HPDE6-E6E7 (cell line): ENCODE measurements around the gene KRTAP29-1.
"Not testable (repeated sequence)": the region's sequence is repeated elsewhere in the genome, so short reads cannot be mapped to it uniquely, and the experiment has no call there.

ENCODE experiments used
- DNase-seq: peaks from one replicate; pipeline ENCODE4 v3.0.0; 2011; ENCODE audit warnings: missing footprints; ENCODE audit errors: extremely low spot score

Gene KRTAP29-1, protein sequence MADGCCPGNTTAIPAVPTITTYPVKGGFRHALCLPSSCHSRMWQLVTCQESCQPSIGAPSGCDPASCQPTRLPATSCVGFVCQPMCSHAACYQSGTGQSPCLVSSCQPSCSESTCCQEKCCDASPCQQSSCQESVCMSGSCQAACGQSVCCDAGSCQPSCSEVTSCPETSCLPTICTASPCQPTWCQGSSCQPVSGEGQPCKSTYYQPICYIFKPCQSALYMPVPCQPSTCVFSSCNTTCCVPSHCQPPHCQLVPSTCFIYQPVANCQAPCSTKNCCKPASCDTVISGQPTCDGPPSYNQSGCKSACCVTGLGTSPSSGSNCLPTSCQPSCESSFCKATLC

DNA sequence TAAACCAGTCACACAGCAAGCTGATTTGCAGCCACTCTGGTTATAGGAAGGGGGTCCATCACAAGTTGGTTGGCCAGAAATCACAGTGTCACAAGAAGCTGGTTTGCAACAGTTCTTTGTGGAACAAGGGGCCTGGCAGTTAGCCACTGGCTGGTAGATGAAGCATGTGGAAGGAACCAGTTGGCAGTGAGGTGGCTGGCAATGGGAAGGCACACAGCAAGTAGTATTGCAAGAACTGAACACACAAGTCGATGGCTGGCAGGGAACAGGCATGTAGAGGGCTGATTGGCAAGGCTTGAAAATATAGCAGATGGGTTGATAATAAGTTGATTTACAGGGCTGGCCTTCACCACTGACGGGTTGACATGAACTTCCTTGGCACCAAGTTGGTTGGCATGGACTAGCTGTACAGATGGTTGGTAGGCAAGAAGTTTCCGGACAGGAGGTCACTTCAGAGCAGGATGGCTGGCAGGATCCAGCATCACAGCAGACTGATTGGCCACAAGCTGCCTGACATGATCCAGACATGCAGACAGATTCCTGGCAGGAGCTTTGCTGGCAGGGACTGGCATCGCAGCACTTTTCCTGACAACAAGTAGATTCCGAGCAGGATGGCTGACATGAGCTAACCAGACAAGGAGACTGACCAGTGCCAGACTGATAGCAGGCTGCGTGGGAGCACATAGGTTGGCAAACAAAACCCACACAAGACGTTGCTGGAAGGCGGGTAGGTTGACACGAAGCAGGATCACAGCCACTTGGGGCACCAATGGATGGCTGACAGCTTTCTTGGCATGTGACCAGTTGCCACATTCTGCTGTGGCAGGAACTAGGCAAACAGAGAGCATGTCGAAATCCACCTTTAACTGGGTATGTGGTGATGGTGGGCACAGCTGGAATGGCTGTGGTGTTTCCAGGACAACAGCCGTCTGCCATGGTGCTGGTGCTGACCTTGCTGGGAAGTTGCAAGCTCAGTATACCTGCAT, at the start of gene KRTAP29-1:
Gene KRTAP29-1, minus strand, starts transcription at position 936 of the 986 bp plus-strand sequence. Its CDS starts 0 bp downstream, at position 936.
- no peak for DNase-seq

DNA sequence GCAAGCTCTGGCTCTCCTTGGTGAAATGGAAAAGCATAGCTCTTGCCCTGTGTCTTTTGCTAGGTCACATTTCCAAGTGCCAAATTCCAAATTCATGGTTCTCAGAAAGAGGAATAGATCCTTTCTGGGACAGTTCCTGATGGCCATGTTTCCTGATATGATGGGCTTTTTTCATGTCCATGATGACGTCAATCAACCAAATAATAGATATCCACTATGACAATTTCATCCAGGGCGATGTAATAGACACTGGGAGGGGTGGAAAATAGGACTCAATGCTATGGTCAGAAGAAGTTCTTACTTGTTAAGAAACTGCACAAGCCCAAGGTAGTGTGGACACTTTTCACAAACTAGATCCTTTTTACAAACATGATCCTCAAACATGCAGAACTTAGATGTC, 48.5 kb upstream of the KRTAP29-1 start:
- DNase-seq = no peak

DNA sequence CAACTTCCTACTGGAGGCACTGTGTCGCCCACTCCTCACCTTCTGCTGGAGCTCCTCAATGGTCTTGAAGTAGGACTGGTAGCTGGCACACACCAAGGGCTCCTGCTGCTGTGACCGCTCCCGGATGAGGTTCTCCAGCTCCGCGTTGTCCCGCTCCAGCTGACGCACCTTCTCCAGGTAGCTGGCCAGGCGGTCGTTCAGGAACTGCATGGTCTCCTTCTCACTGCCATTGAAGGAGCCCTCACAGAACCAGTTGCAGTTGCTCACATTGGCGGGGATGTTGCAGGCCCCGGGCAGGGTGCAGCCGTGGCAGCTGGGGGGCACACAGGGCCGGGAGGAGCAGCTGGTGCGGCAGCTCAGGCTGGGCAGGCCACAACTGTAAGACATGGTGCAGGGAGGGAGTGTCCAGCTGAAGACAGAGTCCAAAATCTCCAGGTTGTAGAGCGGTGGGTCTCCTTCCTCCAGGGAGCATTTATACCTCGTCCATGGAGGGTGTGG, 47.8 kb upstream of the KRTAP29-1 start, which contains the start of gene KRT33A:
Gene KRT33A, minus strand, starts transcription at position 448 of the 498 bp plus-strand sequence. Its CDS starts 61 bp downstream, at position 387.
- not testable (repeated sequence) for DNase-seq

DNA sequence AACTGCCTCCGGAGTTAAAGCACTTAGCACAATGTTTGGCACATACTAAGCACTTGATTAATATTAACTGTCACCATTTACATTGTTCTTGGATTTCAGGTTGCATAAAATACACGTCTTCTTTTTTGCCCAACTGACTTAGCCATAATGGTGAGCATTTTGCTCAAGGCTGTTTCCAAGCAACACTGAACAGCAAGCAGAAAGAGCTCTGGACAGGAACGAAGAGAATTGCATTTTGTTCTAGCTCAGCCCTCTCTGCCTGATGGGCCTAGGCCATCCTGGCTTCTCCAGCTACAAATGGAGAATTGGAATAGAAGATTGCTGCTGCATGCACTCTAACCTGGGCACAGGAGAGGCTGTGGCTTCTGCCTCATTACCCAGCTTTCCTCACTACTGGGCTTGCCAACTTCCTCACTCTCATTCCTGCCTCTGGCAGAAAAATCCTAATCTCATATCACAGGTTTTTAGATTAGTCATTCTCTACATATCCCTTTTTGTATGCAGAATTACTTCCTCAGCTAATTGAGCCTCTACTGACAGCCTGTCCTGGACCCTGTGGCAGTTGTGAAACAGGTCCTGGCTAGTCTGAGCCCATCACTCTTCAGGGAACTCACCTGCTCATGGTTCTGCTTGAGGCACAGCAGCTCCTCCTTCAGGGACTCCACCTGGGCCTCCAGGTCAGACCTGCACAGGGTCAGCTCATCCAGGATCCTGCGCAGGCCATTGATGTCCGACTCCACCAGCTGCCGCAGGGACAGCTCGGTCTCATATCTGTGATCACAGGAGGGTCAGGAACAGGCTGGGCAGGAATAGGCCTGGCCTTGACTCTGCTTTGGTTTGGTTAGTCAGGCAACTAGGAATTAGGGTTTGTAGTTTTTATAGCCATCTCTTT, 45.5 kb upstream of the KRTAP29-1 start:
- peak; percentile 56 for DNase-seq

DNA sequence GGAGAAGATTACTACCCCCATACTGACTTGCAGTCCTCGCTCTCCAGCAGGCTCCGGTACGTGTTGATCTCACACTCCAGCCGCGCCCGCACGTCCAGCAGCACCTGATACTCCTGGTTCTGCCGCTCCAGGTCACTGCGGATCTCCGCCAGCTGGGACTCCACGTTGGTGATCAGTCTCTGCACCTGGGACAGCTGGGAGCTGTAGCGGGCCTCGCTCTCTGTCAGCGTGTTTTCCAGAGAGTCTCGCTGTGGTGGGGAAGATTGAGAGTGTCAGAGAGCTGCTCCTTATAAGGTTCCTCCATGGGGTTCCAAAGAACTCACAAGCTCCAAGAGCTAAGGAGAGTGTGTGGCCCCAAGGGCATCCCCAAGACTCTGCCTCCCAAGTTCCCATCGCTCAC, 43.8 kb upstream of the KRTAP29-1 start:
- not testable (repeated sequence) for DNase-seq

DNA sequence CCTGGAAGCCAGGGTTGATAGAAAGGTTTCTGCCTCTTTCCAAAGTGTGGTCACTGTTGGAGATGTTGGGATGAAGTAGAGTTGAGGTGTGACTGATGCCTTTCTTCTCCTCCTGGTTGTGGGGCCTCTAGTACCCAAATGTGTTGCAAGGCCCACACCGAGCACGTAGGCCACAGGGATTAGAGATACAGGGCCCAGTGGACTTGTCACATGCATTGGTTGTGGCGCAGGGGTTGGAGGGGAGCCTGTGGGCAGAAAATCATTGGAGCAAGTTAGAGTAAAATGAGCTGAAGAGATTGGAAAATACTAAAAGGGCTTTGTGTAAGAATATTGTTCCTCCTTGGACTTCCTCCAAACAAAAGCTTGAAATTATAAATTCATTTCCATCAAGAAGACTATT, 43.3 kb upstream of the KRTAP29-1 start:
- DNase-seq = no peak

DNA sequence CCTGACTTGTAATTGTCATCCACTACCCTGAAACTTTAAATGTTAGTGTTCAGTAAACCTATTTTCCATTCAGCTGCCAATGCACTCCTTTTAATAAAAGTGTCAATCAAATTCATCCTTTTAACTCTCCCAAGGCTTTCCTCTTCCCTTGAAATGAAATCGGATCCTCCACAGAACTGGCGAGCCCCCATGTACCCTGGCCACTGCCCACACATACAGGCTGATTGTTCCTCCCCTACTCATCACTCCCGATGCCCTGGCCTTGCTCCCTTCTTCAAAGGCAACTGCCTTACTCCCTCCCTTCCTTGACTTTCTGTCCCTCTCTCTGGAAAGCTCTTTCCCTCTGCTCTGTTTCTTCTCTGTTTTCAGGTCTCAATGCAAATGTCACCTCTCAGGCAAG, 40.4 kb upstream of the KRTAP29-1 start:
- no peak for DNase-seq

DNA sequence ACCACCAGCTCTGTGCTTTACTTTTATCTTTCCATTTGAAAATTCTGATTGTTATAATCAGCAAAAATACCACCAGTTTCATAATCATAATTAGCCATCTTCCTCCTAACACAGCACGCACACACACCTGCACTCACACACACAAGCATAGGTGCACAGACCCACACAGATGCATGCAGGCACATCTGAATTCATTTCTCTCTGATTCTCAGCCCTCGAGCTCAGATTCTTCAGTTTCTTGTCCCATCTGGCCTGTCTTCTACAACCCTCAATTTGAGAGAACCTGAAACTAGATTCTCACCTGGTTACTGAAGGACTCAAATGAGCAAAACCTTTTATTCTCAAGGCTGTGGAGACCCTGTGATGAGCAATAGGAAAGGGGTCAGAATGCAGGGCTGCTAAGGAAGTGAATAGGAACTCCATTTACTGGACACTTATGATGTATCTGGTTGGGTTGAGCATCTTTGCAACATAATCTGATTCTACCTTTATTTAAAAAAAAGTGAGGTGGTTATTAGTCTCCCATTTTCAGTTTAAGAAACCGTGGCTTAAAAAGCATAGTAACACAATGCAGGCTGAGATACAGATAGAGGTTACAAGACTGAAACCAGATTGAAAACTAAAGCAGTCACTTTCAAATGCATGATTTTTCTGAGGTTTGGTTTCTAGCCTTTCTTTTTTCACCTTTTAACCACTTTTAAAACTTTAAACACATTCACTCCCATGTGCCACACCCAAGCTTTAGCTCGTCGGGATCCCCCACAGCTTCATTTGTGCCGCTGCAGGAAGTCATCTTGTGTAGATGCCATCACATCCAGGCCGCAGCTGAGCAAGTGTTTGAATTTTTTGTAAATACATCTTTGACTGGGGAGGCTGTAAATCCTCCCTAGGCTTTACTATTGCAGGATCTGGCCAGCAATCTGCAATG, 38.5 kb upstream of the KRTAP29-1 start:
- DNase-seq = no peak

DNA sequence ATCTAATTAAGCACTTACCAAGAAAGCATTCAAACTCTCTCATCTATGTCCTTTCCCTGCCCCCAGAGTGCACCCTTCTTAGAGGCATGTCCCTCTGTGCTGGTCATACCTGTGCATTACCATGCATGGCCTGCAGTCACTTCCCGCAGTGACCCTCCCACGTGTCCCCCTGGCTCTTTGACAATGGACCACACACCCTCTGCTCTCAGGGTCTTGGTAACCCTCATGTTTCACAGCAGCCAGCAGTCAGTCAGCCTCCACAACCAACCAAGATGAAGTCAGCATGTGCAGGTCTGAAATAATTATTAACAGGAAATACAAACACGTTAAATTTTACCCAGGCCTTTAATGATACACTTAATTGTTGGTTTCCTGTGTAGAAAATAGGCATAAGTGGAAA, 37.8 kb upstream of the KRTAP29-1 start:
- no peak for DNase-seq

DNA sequence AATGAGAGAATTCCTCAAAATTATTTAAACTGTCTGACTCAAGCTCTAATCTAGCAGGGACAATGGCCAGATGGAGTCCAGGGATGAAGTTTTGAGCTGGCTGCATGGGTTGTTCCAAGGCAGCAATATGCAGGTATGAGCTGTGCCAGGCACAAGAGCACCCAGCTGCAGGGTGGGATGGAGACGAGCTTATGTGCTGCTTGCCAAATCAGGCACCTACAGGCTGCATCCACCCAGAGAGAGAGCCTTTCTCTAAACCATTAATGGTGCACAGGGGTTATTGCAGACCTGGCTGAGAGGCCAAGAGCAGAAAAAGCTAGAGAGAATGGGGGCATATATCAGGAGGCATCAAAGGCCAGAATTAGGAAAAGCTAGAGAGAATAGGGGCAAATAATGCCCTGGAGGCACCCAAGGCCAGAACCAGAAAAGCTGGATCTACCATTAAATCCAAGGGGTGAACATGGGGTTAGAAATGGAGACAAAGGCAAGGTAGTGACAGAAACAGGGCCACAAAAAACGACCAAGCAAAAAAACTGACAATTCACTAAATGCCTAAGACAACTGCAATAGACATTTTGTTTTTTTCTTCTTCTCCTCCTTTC, 37.0 kb upstream of the KRTAP29-1 start:
- no peak for DNase-seq

DNA sequence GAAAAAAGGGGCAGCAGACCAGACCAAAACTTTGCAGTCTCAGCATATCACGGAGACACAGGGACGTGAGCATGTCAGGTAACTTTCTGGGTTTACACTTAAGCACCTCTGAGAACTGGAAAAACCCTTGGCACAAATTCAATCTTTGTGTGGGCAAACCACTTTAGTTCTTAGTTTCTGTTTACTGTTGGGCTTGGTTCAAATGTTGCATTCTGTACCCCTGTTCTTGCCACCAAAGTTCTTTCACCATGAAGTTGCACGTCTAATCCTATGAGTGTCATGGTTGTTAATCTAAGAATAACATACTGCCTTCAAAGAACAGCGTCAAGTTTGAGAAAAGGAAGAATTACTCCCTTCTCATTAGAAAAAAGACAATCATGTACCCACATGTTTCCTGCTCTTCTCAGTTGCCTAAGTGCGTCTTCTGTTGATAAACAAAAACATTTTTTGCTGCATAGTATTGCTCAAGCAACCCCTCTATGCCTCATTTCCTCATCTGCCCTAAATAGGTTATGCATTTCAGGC, 36.4 kb upstream of the KRTAP29-1 start:
- peak; percentile 51 for DNase-seq

DNA sequence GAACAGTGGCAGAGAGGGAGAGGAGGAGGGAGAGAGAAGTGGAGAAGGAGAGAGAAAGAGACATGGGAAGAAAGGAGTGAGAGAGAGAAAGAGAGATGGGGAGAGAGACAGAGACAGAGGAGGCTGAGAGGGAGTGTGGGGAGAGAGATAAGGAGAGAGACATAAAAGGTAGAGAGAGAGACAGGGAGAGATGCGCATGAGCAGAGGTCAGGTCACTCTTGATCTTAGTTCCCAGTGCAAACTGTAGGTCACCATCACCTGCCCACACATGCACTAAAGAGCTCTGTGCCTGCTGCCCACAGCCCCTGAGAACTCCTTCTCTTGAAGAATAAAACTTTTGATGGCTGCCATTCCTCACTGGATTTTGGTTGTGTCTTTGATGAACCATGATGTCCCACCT, 33.1 kb upstream of the KRTAP29-1 start:
- no peak for DNase-seq

DNA sequence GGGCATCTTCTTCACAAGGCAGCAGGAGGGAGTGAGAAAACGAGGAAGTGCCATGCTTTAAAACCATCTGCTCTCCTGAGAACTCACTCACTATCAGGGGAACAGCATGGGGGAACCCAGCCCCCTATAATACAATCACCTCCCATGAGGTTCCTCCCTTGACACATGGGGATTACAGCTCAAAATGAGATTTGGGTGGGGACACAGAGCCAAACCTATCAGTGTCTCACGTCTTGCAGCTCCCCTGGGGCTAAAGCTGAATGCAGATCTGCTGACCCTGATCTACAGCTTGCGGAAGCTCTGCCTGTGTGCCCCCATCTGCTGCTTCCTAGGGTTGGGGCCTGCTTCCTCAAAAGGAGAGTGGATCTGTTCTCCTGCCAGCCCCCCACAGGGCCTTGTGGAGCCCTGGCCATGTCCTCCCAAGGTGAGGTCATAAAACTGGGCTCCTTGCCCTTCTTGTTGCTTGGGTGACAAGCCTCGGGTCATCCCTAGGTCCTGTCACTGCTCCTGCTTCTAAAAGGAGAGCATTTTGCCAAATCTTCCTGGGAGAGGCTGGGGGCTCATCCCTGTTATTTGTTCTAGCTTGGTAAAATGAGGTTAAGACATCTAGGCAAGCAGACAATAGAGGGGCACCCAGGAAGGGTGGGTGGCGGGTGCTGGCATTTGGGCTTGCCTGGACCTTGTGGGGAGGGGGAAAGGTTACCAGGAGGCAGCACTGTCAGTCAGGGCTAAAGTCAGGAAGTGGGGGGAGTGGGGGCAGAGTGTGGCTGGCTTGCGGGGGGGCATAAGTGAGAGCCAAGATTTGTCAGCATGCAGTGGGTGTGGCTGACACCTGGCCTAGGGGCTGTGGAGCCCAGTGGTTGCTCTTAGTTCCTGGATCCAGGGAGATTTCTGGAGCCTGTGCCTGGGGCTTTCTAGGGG, 32.0 kb upstream of the KRTAP29-1 start:
- DNase-seq = no peak

DNA sequence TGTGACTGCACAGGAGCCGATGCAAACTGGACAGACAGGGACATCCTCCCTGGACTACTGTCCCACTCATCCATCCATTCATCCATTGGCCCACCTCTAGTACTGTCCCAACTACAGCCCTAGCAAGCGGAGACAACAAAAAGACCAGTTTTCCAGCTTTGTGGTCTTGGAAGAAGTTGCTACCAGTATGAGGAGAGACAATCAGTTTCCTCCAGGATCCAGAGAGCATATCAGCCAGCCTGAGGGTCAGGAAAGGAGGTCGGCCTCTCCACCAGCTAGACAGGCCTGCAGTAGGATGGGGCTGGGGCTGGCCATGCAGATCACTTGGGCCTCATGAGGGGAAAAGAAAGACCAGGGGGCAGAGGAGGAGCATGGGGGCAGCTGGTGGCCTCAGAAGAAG, 31.2 kb upstream of the KRTAP29-1 start:
- no peak for DNase-seq

DNA sequence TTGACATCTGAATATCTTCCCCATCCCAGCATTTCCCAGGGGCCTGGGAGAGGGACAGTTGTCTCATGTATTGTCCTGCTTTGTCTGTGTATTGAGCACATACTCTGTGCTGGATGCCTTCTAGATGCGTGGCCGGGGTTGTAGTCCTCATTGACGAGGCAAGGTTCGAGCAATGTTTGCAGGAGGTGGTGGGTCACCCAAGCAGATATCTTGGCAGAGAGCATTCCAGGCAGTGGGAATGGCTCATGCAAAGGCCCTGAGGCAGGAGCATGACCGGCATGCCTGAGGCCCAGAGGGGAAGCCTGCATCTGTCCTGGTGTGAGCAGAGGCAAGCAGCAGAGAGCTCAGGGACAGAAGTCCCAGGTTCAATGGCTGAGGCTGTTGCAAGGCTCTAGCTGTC, 30.4 kb upstream of the KRTAP29-1 start:
- no peak for DNase-seq

DNA sequence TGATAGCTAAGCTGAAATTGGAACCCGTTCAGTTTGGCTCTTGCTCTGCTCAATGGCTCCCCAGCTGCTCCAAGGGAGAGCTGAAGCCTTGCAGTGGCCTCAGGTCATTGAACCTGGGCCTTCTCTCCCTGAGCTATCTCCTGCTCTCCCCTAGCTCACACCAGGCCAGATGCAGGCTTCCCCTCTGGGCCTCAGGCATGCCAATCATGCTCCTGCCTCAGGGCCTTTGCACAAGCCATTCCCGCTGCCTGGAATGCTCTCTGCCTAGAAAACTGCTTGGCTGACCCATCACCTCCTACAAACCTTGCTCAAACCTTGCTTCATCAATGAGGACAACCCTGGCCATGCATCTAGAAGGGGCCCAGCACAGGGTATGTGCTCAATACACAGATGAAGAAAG, 29.6 kb upstream of the KRTAP29-1 start:
- DNase-seq = no peak

DNA sequence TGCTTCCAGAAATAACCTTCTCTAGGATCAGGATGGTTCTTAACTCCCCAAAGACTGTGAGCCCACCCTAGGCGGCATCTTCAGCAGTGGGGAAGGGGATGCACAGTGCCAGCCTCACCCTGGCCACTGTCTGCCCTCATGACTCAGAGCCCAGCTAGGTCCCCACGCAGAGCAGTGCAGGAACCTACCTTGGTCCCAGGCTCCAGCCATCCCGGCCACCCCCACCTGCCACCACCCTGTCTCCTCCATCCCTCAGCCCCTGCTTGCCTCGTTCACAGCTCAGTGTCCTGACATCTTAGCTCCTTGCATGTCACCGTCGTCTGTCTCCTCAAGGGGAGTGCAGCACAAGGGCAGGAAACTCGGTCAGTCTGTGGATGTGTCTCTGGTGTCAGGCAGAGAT, 29.0 kb upstream of the KRTAP29-1 start:
- no peak for DNase-seq

DNA sequence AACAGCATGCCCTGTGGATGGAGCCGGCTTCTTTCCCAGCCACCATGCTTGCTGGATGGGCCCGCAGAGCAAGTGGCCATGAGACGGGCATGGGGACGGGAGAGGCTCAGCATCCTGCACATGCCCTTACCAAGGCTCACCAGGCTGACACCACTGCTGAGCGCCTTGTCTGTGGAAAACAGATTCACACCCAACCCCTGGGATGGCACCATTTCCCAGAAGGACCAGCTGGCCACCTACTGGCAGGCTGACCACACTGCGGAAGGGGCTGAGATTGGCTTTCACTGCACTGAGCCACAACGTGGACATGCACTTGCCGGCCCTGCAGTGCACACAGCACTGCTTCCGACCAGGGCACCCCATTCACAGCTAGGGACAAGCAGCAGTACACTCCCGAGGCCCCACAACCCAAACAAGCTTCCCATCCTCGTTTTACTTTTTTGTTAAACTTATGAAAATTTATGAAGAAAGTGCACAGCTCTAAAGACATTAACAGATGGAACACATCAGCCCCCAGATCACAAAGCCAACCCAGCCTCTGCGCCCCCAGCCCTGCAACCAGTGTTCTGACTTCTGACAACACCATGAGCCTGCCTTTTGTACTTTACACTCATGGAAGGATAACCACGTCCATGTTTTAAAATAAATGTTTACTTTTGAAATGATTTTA, 26.8 kb upstream of the KRTAP29-1 start:
- peak; percentile 57 for DNase-seq
